ENCODE results near the gene MOB3A. TPM values are rescaled to one million over a fixed set of nuclear protein-coding genes. Genes with fewer than 3 reads are reported as not detected.
A peak's percentile ranks its signal among the peaks of the same experiment; 100 is the strongest.

The MOB3A gene
- total RNA-seq, 1 experiment from 2014 or later = 11.7 TPM

DNA sequence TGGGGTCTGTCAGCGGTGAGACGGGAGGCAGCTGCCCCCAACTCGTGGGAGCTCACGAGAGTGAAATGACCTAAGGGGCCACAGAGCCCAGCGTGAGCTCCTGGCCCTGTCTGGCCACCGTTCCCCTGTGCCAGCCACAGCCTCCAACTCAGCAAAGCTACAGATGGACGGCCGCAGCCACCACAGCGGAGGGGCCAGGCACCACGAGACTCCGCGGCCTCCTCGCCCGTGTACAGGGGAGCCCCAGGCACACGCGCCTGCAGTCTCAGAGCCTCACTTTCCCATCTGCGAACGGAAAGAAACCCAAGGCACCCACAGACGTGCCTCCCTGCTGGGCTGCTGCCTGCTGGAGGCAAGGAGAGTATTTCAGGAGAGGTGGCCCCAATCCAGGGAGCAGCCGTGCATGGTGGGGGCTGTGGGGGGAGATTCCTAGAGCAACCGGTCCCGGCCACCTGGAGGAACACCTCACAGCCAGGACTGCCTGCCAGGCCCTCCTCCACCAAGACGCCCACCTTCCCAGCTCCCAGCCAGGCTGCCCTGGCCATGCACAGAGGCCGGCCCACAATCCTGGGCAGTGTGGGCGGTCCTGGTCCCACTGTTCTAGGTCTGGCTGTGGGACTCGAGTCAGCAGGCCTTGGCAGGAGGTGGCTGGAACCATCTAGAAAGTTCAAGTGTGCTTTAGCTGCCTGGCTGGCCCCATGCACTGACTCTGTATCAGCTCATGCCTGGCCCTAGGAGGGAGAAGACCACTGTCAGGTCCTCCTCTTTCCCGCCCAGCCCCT is 47.0 kb downstream of the MOB3A start:
- TF ChIP-seq, protein P1, sequence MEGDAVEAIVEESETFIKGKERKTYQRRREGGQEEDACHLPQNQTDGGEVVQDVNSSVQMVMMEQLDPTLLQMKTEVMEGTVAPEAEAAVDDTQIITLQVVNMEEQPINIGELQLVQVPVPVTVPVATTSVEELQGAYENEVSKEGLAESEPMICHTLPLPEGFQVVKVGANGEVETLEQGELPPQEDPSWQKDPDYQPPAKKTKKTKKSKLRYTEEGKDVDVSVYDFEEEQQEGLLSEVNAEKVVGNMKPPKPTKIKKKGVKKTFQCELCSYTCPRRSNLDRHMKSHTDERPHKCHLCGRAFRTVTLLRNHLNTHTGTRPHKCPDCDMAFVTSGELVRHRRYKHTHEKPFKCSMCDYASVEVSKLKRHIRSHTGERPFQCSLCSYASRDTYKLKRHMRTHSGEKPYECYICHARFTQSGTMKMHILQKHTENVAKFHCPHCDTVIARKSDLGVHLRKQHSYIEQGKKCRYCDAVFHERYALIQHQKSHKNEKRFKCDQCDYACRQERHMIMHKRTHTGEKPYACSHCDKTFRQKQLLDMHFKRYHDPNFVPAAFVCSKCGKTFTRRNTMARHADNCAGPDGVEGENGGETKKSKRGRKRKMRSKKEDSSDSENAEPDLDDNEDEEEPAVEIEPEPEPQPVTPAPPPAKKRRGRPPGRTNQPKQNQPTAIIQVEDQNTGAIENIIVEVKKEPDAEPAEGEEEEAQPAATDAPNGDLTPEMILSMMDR (IDR thresholded peaks at IDR 0.05; ENCODE audit: insufficient read depth in 1 of 2, low read depth in 1 of 2, low read length in 1 of 2, severe bottlenecking in 1 of 2, unreplicated experiment in 1 of 2) = no peak
- H3K4me3 Mint-ChIP-seq (ENCODE audit: unreplicated experiment) = peak overlapping the region; percentile 81

DNA sequence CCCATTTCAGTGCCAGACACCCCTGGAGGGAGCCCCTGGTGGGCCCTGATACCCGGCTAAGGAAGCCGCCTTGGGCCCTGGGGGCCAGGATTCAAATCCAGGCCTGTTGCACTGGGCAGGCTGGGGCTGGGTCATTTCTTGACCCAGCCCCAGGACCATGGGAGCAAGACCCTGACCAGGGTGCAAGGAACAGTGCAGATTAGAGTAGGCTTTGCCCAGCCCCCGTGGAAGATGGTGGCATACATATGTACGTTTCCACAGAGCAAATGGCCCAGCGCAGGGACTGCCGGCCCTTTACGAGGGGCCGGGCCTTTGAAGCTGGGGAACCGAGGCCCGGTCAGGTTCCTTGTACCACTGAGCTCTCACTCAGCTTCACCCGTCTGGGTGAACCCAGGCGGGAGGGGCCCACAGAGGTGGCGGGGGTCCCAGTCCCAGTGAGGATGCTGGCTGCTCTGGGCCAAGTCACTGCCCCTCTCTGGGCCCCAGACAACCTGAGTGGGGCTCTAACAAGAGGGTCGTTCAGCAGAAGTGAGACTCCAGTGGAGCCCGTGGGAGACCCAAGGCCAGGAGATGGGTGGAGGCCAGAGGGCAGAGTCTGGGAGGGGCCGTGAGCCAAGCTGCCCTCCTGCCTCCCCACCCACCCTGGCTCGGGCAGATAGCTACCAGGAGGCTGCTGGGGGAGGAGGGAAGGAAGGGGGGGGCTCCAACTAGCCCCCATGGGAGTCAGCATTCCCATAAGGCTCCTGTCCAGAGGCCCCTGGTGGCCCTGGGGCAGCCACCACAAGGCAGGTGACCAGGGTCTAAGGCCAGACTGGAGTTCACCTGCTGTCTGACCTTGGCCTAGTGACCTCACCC is 47.8 kb downstream of the MOB3A start:
- H3K36me3 Mint-ChIP-seq (ENCODE audit: insufficient read depth, unreplicated experiment) = peaks cover 29% of the 10 kb centered on the region
- H3K27ac Mint-ChIP-seq (ENCODE audit: unreplicated experiment) = no peak overlapping the region

More for the DNA sequence above, 47.0 kb downstream of the MOB3A start:
- Histone ChIP-seq H3K9me3 (no peaks in the 10 kb centered on the region), H3K36me3 (ENCODE audit: control insufficient read depth, insufficient read depth, low read length) (peaks cover 4% of the 10 kb centered on the region), H3K4me3 (ENCODE audit: low read depth, low read length) (peak overlapping the region; percentile 96), H3K27me3 (replicated peaks; ENCODE audit: control insufficient read depth, insufficient read depth, low read length) (no peaks in the 10 kb centered on the region), H3K4me1 (peaks cover 15% of the 10 kb centered on the region)
- intact Hi-C loops (cut with micrococcal nuclease; ENCODE audit: unreplicated experiment) = no loop called here
- H3K27me3 Mint-ChIP-seq (ENCODE audit: insufficient read depth, unreplicated experiment) = no peaks in the 10 kb centered on the region
- H3K27ac Mint-ChIP-seq (ENCODE audit: unreplicated experiment) = peak overlapping the region; percentile 91
- BruUV-seq (replicated peaks) = no TSS peak
- ChIA-PET POLR2A (interaction anchor here (0.6 kb wide), 1 partner anchor 13 kb away, joined by 3 read pairs; no protein-coding TSS in a partner anchor), CTCF (no interaction called here)
- DNase-seq = no peak
- H3K9me3 Mint-ChIP-seq (ENCODE audit: unreplicated experiment) = no peaks in the 10 kb centered on the region
- peaks cover 21% of the 10 kb centered on the region for H3K36me3 Mint-ChIP-seq (ENCODE audit: insufficient read depth, unreplicated experiment)
- H3K4me1 Mint-ChIP-seq (ENCODE audit: low read depth, unreplicated experiment) = no peaks in the 10 kb centered on the region

More for the DNA sequence above, 47.8 kb downstream of the MOB3A start:
- H3K27me3 Mint-ChIP-seq (ENCODE audit: insufficient read depth, unreplicated experiment) = no peaks in the 10 kb centered on the region
- Histone ChIP-seq H3K36me3 (ENCODE audit: control insufficient read depth, insufficient read depth, low read length) (peaks cover 4% of the 10 kb centered on the region), H3K27me3 (replicated peaks; ENCODE audit: control insufficient read depth, insufficient read depth, low read length) (no peaks in the 10 kb centered on the region), H3K4me3 (ENCODE audit: low read depth, low read length) (no peak overlapping the region), H3K9me3 (no peaks in the 10 kb centered on the region), H3K4me1 (peaks cover 15% of the 10 kb centered on the region)
- no peaks in the 10 kb centered on the region for H3K4me1 Mint-ChIP-seq (ENCODE audit: low read depth, unreplicated experiment)
- H3K4me3 Mint-ChIP-seq (ENCODE audit: unreplicated experiment) = no peak overlapping the region
- ChIA-PET CTCF (no interaction called here), POLR2A (no interaction called here)
- H3K9me3 Mint-ChIP-seq (ENCODE audit: unreplicated experiment) = no peaks in the 10 kb centered on the region
- TF ChIP-seq, protein P1 (IDR thresholded peaks at IDR 0.05; ENCODE audit: insufficient read depth in 1 of 2, low read depth in 1 of 2, low read length in 1 of 2, severe bottlenecking in 1 of 2, unreplicated experiment in 1 of 2) = no peak
- BruUV-seq (replicated peaks) = no TSS peak
- intact Hi-C loops (cut with micrococcal nuclease; ENCODE audit: unreplicated experiment) = no loop called here
- DNase-seq = no peak

Measured in Caco-2 (cell line).